Fibroblast of peridontal ligament (primary cell): Measurements from ENCODE around the gene PDZK1IP1.
"Not testable (repeated sequence)": the region's sequence is repeated elsewhere in the genome, so short reads cannot be mapped to it uniquely, and the experiment has no call there.

Experiments used
- DNase-seq: peaks from one replicate; pipeline ENCODE4 v3.0.0-alpha.2; 2010; ENCODE audit errors: extremely low read depth

Gene PDZK1IP1

GRCh38 chr1:47223921-47224675 is 34.3 kb upstream of the PDZK1IP1 start:
- no peak for DNase-seq

- no peak for DNase-seq
These were observed 33.5 kb upstream of the PDZK1IP1 start for GRCh38 chr1:47223174-47223920.

- no peak for DNase-seq
These were observed 32.6 kb upstream of the PDZK1IP1 start for GRCh38 chr1:47222476-47222875.

GRCh38 chr1:47219590-47220220 is 29.9 kb upstream of the PDZK1IP1 start:
- DNase-seq = no peak

- DNase-seq = no peak
These were observed 29.2 kb upstream of the PDZK1IP1 start for GRCh38 chr1:47219001-47219400.

- DNase-seq = no peak
These were observed 26.6 kb upstream of the PDZK1IP1 start for GRCh38 chr1:47216278-47217059.

GRCh38 chr1:47215713-47216112 is 25.9 kb upstream of the PDZK1IP1 start:
- DNase-seq = no peak

GRCh38 chr1:47214549-47214948 is 24.7 kb upstream of the PDZK1IP1 start:
- no peak for DNase-seq

GRCh38 chr1:47213230-47213963 is 23.6 kb upstream of the PDZK1IP1 start:
- DNase-seq = no peak

- no peak for DNase-seq
These were observed 22.9 kb upstream of the PDZK1IP1 start for GRCh38 chr1:47212636-47213229.

GRCh38 chr1:47211796-47212269 is 22.0 kb upstream of the PDZK1IP1 start:
- DNase-seq = no peak

GRCh38 chr1:47210666-47211065 is 20.8 kb upstream of the PDZK1IP1 start:
- no peak for DNase-seq

GRCh38 chr1:47209725-47210325 is 20.0 kb upstream of the PDZK1IP1 start:
- no peak for DNase-seq

GRCh38 chr1:47209091-47209490 is 19.3 kb upstream of the PDZK1IP1 start:
- DNase-seq = no peak

GRCh38 chr1:47208374-47208850 is 18.6 kb upstream of the PDZK1IP1 start:
- no peak for DNase-seq

GRCh38 chr1:47207803-47208373 is 18.1 kb upstream of the PDZK1IP1 start:
- no peak for DNase-seq

- no peak for DNase-seq
These were observed 16.1 kb upstream of the PDZK1IP1 start for GRCh38 chr1:47205918-47206317.

GRCh38 chr1:47203504-47203903 is 13.7 kb upstream of the PDZK1IP1 start:
- not testable (repeated sequence) for DNase-seq

GRCh38 chr1:47201179-47201578 is 11.3 kb upstream of the PDZK1IP1 start:
- peak; percentile 11 for DNase-seq

GRCh38 chr1:47198214-47198613 is 8.4 kb upstream of the PDZK1IP1 start:
- DNase-seq = no peak
